OCI-LY1 (cell line): ENCODE measurements around the gene ATF6B.

Experiments used
- EZH2 ChIP-seq: fragments of 200-600 bp; sonication (generic), shearing (Covaris generic); IDR thresholded peaks from 2 replicates; pipeline ENCODE4 v1.8.0; 2017; ENCODE audit warnings: borderline replicate concordance, mixed run types, mild to moderate bottlenecking, antibody characterized with exemption, low read length, moderate library complexity, mixed read lengths
- TF ChIP-seq, protein P1 (sequence below): fragments of 200-600 bp; sonication (generic), shearing (Covaris generic); IDR thresholded peaks from 2 replicates; pipeline ENCODE4 v1.5.1; 2017; ENCODE audit warnings: mild to moderate bottlenecking, antibody characterized with exemption, low read length, moderate library complexity, mixed read lengths

DNA sequence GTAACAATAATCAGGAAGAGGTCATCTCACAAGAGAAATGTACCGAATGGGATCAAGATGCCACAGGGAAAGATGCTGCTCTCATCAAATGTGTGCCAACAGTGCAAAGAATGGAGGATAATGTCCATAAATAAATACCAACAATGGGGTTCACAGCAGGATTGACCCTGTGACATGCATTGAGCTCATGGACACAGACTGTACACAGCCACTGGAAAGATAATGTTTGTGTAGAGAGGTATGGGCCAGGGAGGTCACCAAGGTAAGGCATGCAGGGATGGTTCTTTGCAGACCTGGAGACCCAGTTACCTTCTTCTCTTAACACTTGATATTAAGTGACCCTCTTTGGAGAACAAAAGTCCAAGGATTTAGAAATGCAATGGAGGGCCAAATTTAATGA, 46.4 kb upstream of the ATF6B start:
- TF ChIP-seq, protein P1, sequence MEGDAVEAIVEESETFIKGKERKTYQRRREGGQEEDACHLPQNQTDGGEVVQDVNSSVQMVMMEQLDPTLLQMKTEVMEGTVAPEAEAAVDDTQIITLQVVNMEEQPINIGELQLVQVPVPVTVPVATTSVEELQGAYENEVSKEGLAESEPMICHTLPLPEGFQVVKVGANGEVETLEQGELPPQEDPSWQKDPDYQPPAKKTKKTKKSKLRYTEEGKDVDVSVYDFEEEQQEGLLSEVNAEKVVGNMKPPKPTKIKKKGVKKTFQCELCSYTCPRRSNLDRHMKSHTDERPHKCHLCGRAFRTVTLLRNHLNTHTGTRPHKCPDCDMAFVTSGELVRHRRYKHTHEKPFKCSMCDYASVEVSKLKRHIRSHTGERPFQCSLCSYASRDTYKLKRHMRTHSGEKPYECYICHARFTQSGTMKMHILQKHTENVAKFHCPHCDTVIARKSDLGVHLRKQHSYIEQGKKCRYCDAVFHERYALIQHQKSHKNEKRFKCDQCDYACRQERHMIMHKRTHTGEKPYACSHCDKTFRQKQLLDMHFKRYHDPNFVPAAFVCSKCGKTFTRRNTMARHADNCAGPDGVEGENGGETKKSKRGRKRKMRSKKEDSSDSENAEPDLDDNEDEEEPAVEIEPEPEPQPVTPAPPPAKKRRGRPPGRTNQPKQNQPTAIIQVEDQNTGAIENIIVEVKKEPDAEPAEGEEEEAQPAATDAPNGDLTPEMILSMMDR: no peak
- no peak for TF ChIP-seq EZH2
